ENCODE measurements around the gene CYLD. TPM values are rescaled to one million over a fixed set of nuclear protein-coding genes. Genes with fewer than 3 reads are reported as not detected.

Gene CYLD
- total RNA-seq, 1 experiment from 2014 or later: 12.5 TPM

- no peaks in the 10 kb centered on the region for H3K9me3 ChIP-seq (ENCODE audit: control insufficient read depth, low read depth, low read length)
- no peak overlapping the region for H3K4ac ChIP-seq (ENCODE audit: low read depth, low read length)
- no peak overlapping the region for H3K18ac ChIP-seq (ENCODE audit: insufficient read length, low read depth, low read length)
- H3K14ac ChIP-seq (ENCODE audit: insufficient read depth, low read length): no peak overlapping the region
- WGBS (ENCODE audit: extremely low coverage, insufficient read length, low lambda C conversion rate): no CpG with 5 or more reads among the region's 16 CpGs
- H2AK5ac ChIP-seq (ENCODE audit: insufficient read length, low read length): no peak overlapping the region
- H3K4me3 Mint-ChIP-seq: no peak overlapping the region
- no peaks in the 10 kb centered on the region for H3K79me2 ChIP-seq (ENCODE audit: insufficient read depth, low read length)
- no peaks in the 10 kb centered on the region; the same call in 1 of the 2 replicates for H3K27me3 Mint-ChIP-seq (ENCODE audit: low read depth)
- H4K20me1 ChIP-seq (ENCODE audit: control insufficient read depth, insufficient read depth, insufficient read length): no peaks in the 10 kb centered on the region
- H3K4me1 Mint-ChIP-seq: peaks cover 12 to 18% of the 10 kb centered on the region in 2 experiments
- H3K23ac ChIP-seq (ENCODE audit: insufficient read length, low read depth, low read length): no peak overlapping the region
- H2BK12ac ChIP-seq (ENCODE audit: insufficient read length, low read depth, low read length): no peak overlapping the region
- no peak overlapping the region for H3K4me2 ChIP-seq (ENCODE audit: insufficient read depth, insufficient read length, low read length)
- H2AFZ ChIP-seq (ENCODE audit: low read length): no peak overlapping the region
- H3K79me1 ChIP-seq (ENCODE audit: insufficient read depth, low read depth, low read length, poor library complexity, severe bottlenecking): no peaks in the 10 kb centered on the region
- no peak overlapping the region for H4K91ac ChIP-seq (ENCODE audit: insufficient read length, low read depth, low read length)
- no peak overlapping the region for H4K5ac ChIP-seq (ENCODE audit: insufficient read length, low read depth, low read length)
- no peak overlapping the region for H3T11ph ChIP-seq (ENCODE audit: low read length)
- H2BK20ac ChIP-seq (ENCODE audit: low read depth, low read length, poor library complexity, severe bottlenecking): no peak overlapping the region
- no peak for TF ChIP-seq CTCF (conservative IDR thresholded peaks at IDR 0.05)
- no peaks in the 10 kb centered on the region for H3K23me2 ChIP-seq (ENCODE audit: insufficient read length, low read depth, low read length, poor library complexity, severe bottlenecking)
- no peaks in the 10 kb centered on the region for H3K36me3 Mint-ChIP-seq (ENCODE audit: insufficient read depth in 1 of 3, low read depth in 3 of 3)
- H3K27ac ChIP-seq (ENCODE audit: insufficient read length, low read depth, low read length): no peak overlapping the region
- H3K9me3 Mint-ChIP-seq: no peaks in the 10 kb centered on the region
- H3K9ac ChIP-seq (ENCODE audit: extremely low read depth, insufficient read length, low read length): no peak overlapping the region
- no peak overlapping the region for H2BK120ac ChIP-seq (ENCODE audit: low read depth, low read length, poor library complexity, severe bottlenecking)
- no peaks in the 10 kb centered on the region for H3K27me3 ChIP-seq (ENCODE audit: insufficient read depth, low read length)
- no peak overlapping the region for H4K8ac ChIP-seq (replicated peaks; ENCODE audit: insufficient read length, low read depth, low read length)
- H3K27ac Mint-ChIP-seq: no peak overlapping the region
- no peak overlapping the region for H2BK15ac ChIP-seq (ENCODE audit: low read depth, low read length)
- no peak overlapping the region for H2BK5ac ChIP-seq (ENCODE audit: insufficient read length, low read length)
- no peak overlapping the region for H3K56ac ChIP-seq (ENCODE audit: insufficient read length, low read depth, low read length)
- no peak for DNase-seq
- H3K4me1 ChIP-seq (ENCODE audit: insufficient read depth, low read length): no peaks in the 10 kb centered on the region; the same call in 1 of the 2 replicates
These were observed 23.7 kb upstream of the CYLD start for GRCh38 chr16:50718061-50718760.

Measured in H9 (cell line).